Cortex of kidney (tissue), 1 donor: ENCODE data around the gene SND1.

Source experiments
- DNase-seq: peaks from one replicate; lab custom pipeline; 2025; lab: John Stamatoyannopoulos, UW

SND1 gene

DNA sequence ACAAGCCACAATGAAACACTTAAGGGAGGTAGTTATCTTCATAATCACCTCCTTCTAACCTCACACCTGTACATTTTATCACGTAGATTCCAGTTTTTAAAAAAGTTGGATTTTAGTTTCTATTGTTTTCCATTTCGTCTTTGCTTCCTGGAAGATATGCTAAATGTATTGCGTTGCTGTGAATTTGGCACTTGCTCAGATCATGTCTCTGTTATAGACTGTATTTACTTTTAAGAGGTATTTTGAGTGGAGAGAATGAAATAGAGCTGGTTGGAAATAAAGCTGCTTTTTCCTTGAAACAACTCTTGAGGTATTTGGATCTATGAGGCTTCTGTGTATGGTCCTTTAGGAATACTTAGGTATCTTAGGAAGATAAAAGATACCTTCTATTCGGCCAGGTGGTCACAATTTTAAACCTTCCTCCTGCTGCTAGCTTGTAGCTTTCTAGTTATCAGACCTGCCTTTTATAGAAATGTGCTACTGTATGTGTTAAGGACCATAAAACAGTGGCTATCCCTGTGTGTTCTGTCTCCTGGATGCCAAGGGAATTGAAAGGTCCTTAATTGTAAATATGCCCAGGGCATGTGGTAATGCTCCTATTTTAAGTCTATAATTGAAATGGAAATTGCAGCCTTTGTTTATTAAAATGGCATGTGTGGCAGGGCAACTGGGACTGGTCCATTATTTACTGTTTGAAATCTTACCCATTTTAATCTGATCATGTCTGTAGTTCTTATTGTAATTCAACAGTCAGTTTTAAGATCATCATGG is 147.7 kb downstream of the SND1 start:
- DNase-seq: no peak

GRCh38 chr7:127802845-127803244 is 150.9 kb downstream of the SND1 start:
- DNase-seq: no peak

GRCh38 chr7:127803626-127804025 is 151.6 kb downstream of the SND1 start:
- DNase-seq: no peak

- no peak for DNase-seq
Observed at GRCh38 chr7:127807340-127807739, 155.3 kb downstream of the SND1 start.

- no peak for DNase-seq
Observed at GRCh38 chr7:127807829-127808228, 155.8 kb downstream of the SND1 start.

DNA sequence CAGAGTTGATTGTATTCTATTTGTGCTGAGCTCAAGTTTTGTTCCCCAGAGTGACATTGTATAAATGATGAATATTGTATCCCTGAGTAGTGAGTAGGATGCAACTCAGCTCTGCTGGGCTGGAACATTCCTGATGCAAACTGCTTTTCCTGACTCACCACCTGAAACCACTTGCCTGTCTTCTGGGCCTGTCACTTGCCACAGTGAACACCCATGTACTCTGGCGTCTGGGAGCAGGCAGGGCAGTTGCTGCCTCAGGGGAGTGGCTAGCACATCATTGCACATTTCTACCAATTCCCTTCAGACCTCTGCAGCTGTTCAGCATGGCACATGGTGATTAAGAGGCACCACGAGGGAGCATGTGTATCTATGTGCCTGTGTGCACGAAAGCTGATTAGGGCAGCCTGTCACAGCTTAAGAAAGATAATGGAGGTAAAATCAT is 157.3 kb downstream of the SND1 start:
- no peak for DNase-seq

DNA sequence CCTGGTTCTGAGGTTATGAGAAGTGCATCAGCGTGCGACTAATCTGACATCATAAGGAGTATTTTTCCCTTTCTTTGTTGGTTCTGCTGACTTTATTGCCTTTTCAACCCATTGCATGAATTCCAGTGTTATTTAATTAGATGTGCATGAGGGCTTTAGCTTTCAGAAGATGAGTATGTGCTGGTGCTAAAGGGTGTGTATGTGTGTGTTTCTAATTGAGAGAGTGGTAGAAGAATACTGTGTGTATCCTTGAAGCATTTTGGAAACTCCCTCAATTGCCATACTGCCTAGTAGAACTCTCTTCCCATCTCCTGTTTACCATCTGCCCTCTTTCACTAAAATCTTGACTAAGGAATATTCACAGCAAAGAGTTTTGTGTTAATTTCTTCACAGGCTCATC is 158.1 kb downstream of the SND1 start:
- no peak for DNase-seq

DNA sequence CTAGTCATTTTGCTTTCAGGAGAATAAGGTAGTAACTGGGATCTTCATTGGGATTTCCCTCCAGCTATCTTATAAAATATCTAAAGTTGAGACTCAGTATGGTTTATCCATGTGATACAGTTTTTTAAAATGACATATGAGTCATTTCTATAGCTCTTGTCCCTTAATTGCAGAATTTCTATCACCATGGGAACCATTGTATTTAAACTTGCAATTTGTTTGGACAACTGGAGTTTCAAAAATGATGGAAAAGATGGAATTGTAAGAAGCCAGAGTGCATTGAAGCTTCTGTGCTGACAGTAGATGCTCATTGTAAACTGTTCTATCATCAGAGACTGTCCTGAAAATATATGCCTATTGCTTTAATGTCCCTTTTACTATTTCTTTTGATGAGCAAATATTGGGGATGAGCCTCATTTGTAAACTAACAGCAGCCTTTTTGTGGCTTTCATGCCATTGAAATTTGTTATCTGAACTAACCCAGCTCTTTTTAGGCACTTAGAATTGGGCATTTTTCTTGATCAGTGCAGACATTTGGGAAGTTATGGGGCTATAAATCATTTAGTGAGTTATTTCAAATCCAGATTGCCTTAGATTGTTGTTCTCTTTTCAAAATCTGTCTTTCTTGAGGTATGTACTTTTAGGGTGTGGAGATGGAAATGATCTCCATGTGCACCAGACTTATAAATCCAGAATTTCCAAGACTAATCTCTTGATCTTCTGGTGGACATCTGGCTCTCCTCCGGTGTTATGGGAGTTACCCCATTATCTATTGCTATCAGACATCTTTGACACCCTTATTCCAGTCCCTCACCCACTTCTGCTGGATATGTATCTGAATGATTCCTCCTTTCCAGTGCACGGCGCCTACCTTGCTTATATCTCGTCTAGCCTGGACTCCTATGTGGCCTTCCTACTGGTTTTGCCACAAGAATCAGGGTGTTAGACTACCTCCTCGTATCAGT is 159.0 kb downstream of the SND1 start:
- DNase-seq: no peak

GRCh38 chr7:127812540-127812939 is 160.5 kb downstream of the SND1 start:
- DNase-seq: no peak

DNA sequence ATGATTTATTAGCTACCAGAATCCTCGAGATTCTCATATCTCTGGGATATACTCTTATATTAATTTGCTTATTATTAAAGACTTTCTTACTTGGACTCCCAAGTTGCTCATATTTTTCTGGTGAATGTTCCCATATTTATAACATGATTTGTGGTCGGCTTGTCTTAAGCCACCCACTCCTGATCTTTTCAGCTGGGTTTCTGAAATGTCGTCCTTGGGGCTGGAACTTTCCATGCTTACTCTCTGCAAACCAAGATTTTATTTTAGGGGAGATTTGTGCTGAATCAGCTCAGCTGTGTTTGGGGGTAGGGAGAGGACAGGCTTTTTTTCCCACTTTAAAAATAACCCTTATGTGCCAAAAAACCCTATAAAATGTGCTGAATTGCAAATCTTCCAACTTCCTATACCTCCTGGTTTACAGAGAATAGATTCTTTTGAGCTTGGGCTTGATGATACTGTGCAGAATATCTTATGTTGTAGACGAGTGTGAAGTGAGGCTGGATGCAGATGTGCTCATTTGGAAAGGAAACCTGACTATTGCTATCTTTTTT is 162.1 kb downstream of the SND1 start:
- no peak for DNase-seq

GRCh38 chr7:127815631-127816145 is 163.7 kb downstream of the SND1 start:
- DNase-seq: no peak

DNA sequence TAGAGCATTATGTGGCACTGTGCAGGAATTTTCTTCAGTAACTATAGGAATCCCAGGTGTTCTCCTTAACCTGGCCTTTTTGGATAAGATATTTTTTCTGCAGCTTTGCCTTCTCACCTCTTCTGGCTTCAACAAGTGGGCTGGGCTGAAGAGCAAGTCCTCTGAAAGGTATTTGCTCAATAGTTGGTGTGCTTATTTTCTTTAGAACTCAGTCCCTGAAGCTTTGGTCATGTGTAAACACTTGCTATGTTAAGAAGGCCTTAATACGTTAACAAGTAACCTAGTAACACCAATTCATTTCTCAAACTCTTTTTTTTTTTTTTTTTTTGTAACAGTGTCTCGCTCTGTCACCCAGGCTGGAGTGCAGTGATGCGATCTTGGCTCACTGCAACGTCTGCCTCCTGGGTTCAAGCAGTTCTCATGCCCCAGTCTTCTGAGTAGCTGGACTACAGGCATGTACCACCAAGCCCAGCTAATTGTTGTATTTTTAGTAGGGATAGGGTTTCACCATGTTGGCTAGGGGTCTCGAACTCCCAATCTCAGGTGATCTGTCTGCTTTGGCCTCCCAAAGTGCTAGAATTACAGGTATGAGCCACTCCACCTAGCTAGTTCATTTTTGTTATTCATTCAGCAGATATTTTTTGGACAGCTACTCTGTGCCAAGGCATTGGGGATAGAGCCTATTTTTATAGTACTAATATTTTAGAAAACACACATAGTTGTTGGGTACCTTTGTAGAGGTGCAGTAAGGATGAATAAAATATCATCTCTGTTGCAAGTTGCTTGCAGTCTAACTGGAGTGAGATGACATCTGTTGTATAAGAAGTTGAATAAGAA is 164.6 kb downstream of the SND1 start:
- DNase-seq: no peak

- no peak for DNase-seq
Observed at GRCh38 chr7:127817466-127817865, 165.5 kb downstream of the SND1 start.

- no peak for DNase-seq
Observed at GRCh38 chr7:127818306-127818705, 166.3 kb downstream of the SND1 start.

- no peak for DNase-seq
Observed at GRCh38 chr7:127819975-127820731, 168.2 kb downstream of the SND1 start.

- DNase-seq: no peak
Observed at GRCh38 chr7:127820732-127821085, 168.7 kb downstream of the SND1 start.

GRCh38 chr7:127821146-127821545 is 169.2 kb downstream of the SND1 start:
- no peak for DNase-seq

DNA sequence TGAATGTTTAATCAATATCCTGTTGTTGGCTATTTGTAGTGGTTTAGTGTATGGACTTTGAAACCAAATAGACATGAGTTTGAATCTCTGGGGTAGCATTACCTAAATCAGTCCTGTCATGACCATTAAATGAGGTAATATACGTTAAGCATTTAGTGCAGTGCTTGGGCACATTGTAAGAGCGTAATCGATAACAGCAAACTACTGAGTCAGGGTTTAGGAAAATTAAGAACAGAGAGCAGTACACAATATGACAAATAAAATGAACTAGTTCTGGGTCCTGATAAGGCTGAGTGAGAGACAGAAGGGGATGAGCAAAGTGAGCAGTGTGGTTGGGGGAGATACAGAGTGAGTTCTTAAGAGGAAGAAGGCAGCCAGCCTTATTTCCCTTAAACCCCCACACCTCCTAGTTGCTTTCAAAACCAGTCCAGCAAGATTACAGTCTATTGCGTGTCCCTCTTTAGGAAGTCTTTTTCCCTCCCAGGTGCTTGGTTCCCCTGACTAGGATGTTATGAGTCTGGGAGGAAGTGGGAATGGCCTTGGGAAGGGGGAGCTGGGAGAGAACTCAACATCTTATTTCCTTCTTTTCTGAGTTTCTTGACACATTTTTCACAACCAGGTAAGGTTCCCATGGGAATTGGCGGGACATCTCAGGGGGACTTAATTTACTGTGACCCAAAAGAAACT is 171.0 kb downstream of the SND1 start:
- DNase-seq: no peak

DNA sequence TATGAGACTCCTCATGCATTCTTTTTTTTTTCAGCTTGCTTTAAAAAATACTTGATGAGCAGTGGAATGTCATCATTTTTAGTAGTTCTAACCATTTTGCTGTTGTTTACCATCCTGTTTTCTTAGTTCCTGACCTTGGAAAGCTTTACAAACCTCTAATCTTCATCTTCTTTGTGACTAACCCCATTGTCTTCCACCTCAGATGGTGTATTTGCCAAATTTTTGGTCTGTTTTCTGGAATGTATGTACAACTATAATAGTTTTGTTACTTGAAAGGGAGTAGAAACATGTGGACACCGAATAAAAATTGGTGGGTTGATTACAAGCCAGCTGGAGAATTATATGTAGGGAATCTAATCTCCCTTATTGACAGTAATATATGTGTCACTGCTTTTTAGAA is 172.7 kb downstream of the SND1 start:
- DNase-seq: no peak

DNA sequence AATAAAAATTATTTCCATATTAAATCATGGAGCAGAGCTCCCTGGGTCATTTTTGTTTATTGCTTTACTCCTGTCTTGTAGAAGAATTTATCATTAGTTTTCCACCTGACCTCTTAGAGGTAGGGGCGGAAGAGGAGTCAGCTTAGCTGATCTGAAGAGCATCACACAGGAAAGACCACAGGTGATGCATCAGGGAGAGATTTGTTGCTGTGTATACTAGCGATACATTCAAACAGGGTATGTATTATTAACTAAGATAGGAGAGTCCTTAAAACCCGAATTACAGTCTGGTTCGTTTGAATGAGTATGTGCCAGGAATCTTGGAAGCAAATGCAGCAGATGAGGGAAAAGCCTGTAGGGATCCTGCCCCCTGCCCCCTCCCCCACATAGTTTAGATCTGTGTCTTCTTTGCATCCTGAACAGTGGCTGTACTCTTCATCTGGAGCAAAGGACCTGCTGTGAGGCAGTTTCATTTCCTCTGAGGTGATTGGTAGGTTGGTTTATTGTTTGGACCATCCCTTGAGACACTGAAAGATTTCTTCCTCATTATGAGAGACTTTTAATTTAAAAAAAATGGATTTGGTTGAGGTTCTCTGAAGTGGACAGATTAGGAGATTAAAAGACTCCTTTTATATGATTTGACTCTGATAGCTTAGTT is 177.0 kb downstream of the SND1 start:
- no peak for DNase-seq
